HG03097 (cell line): ENCODE results near the gene SLC2A6.

ENCODE experiments used
- ATAC-seq: cut with Tn5 transposase; IDR thresholded peaks from one replicate; pipeline ENCODE4 v1.9.1; 2021; ENCODE audit not compliant: unreplicated experiment, low FRiP score

SLC2A6 gene

GRCh38 chr9:133499132-133499891 is 20.4 kb upstream of the SLC2A6 start:
- no peak for ATAC-seq

GRCh38 chr9:133496861-133497842 is 18.3 kb upstream of the SLC2A6 start:
- ATAC-seq, result no peak

GRCh38 chr9:133495327-133496293 is 16.7 kb upstream of the SLC2A6 start:
- no peak for ATAC-seq

GRCh38 chr9:133494636-133495326 is 15.9 kb upstream of the SLC2A6 start:
- ATAC-seq, result no peak

GRCh38 chr9:133493845-133494540 is 15.1 kb upstream of the SLC2A6 start:
- no peak for ATAC-seq

- no peak for ATAC-seq
Measured at GRCh38 chr9:133493428-133493827, 14.5 kb upstream of the SLC2A6 start.

- no peak for ATAC-seq
Measured at GRCh38 chr9:133492061-133493021, 13.4 kb upstream of the SLC2A6 start.

GRCh38 chr9:133491656-133491925 is 12.7 kb upstream of the SLC2A6 start:
- no peak for ATAC-seq

- no peak for ATAC-seq
Measured at GRCh38 chr9:133490865-133491655, 12.2 kb upstream of the SLC2A6 start.

GRCh38 chr9:133490201-133490681 is 11.3 kb upstream of the SLC2A6 start:
- no peak for ATAC-seq

GRCh38 chr9:133489253-133490190 is 10.6 kb upstream of the SLC2A6 start:
- no peak for ATAC-seq

GRCh38 chr9:133488686-133489252 is 9.9 kb upstream of the SLC2A6 start:
- no peak for ATAC-seq

GRCh38 chr9:133487331-133487725 is 8.4 kb upstream of the SLC2A6 start:
- ATAC-seq, result no peak

GRCh38 chr9:133485531-133486260 is 6.8 kb upstream of the SLC2A6 start:
- no peak for ATAC-seq

- no peak for ATAC-seq
Measured at GRCh38 chr9:133484671-133485437, 6.0 kb upstream of the SLC2A6 start.
